NB4 (cell line): ENCODE measurements around the gene IL21R.

Experiments used
- TF ChIP-seq, protein P1 (sequence below): IDR thresholded peaks from one replicate; pipeline ENCODE4 v1.5.1; 2012; ENCODE audit warnings: low read depth, low read length
- TF ChIP-seq, protein P2 (sequence below): IDR thresholded peaks from 2 replicates; pipeline ENCODE4 v1.6.1; 2011; ENCODE audit warnings: low read depth, low read length

DNA sequence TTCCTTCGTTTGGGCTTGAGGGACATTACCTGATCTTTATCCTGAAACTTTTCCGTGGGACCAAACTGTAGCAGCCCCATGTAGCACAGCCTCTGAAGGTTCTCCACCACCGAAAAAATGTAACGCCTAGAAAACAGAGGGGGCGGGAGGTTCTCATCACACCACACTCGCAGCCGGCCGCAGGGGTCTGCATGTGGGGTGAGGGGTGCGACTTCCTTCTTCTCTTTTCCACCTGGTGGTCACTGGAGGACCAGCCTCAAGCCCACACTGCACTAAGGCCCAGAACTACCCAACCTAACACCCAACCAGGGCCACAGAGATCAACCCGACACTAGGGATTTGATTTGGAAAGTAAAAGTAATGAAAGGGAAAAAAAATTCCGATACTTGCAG lies 90.6 kb downstream of the IL21R start:
- TF ChIP-seq, protein P1, sequence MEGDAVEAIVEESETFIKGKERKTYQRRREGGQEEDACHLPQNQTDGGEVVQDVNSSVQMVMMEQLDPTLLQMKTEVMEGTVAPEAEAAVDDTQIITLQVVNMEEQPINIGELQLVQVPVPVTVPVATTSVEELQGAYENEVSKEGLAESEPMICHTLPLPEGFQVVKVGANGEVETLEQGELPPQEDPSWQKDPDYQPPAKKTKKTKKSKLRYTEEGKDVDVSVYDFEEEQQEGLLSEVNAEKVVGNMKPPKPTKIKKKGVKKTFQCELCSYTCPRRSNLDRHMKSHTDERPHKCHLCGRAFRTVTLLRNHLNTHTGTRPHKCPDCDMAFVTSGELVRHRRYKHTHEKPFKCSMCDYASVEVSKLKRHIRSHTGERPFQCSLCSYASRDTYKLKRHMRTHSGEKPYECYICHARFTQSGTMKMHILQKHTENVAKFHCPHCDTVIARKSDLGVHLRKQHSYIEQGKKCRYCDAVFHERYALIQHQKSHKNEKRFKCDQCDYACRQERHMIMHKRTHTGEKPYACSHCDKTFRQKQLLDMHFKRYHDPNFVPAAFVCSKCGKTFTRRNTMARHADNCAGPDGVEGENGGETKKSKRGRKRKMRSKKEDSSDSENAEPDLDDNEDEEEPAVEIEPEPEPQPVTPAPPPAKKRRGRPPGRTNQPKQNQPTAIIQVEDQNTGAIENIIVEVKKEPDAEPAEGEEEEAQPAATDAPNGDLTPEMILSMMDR, result no peak
- TF ChIP-seq, protein P2, sequence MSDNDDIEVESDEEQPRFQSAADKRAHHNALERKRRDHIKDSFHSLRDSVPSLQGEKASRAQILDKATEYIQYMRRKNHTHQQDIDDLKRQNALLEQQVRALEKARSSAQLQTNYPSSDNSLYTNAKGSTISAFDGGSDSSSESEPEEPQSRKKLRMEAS, result no peak
